ENCODE results near the gene TEX13B. TPM values are rescaled to one million over a fixed set of nuclear protein-coding genes. Genes with fewer than 3 reads are reported as not detected.
A peak's percentile ranks its signal among the peaks of the same experiment; 100 is the strongest.

Gene TEX13B
- total RNA-seq, 2 donors from 2014 or later = not detected

- Histone ChIP-seq H3K4me1 (no peaks in the 10 kb centered on the region), H3K4me3 (no peak overlapping the region), H3K36me3 (no peaks in the 10 kb centered on the region), H3K27me3 (no peaks in the 10 kb centered on the region), H3K27ac (no peak overlapping the region), H3K9me3 (no peaks in the 10 kb centered on the region)
- TF ChIP-seq CTCF (IDR thresholded peaks at IDR 0.05) = no peak
- DNase-seq (ENCODE audit: low spot score) = no peak
These were observed 40.4 kb upstream of the TEX13B start for GRCh38 chrX:108022491-108023089.

GRCh38 chrX:108020631-108021030 is 38.5 kb upstream of the TEX13B start:
- Histone ChIP-seq H3K4me1 (no peaks in the 10 kb centered on the region), H3K36me3 (no peaks in the 10 kb centered on the region), H3K4me3 (no peak overlapping the region), H3K9me3 (no peaks in the 10 kb centered on the region), H3K27me3 (no peaks in the 10 kb centered on the region), H3K27ac (no peak overlapping the region)
- peak; percentile 17 to 52 for TF ChIP-seq CTCF (IDR thresholded peaks at IDR 0.05)
- no peak for DNase-seq (ENCODE audit: low spot score)

GRCh38 chrX:108019382-108019875 is 37.3 kb upstream of the TEX13B start:
- DNase-seq (ENCODE audit: low spot score) = no peak
- no peaks in the 10 kb centered on the region for H3K27me3 ChIP-seq
- H3K9me3 ChIP-seq = peaks cover 0 to under 1% of the 10 kb centered on the region in 2 donors
- H3K36me3 ChIP-seq = no peaks in the 10 kb centered on the region
- H3K4me1 ChIP-seq = no peaks in the 10 kb centered on the region
- no peak overlapping the region for H3K27ac ChIP-seq
- no peak for TF ChIP-seq CTCF (IDR thresholded peaks at IDR 0.05)
- no peak overlapping the region for H3K4me3 ChIP-seq

- Histone ChIP-seq H3K27ac (no peak overlapping the region), H3K27me3 (no peaks in the 10 kb centered on the region), H3K4me1 (no peaks in the 10 kb centered on the region), H3K4me3 (no peak overlapping the region), H3K36me3 (no peaks in the 10 kb centered on the region), H3K9me3 (peaks cover 0 to 5% of the 10 kb centered on the region in 2 donors)
- no peak for DNase-seq (ENCODE audit: low spot score)
- TF ChIP-seq CTCF (IDR thresholded peaks at IDR 0.05) = no peak
These were observed 36.6 kb upstream of the TEX13B start for GRCh38 chrX:108018656-108019381.

DNA sequence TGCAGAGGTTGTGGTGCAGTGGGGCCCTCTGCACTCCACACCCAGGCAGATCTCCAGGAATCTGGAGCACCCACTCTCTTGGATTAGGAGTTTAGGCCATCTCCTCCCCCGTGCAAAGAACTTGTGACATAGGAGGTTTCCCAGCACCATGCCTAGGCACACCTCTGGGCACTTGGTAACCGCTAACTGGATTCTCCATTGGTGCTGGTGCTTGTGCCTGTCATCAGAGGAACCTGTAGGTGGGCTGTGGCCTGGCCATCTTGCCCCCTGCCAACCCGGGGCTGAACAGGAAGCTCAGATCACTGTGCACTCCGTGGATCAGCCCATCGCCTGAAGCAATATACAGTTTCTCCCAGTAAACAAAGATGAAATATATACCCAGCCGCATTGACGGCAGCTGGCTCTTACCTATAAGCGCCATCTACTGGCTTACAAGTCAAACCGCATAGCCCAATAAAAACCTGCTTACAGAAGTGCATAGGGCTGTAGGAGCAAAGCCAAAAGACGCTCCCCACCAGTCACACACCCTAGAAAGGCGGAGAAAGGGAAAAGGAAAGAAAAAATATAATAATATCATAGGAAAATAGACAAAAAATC is 19.1 kb upstream of the TEX13B start:
- DNase-seq (ENCODE audit: low spot score) = no peak
- no peaks in the 10 kb centered on the region for H3K36me3 ChIP-seq
- H3K9me3 ChIP-seq = peaks cover 0 to 4% of the 10 kb centered on the region in 2 donors
- no peaks in the 10 kb centered on the region for H3K4me1 ChIP-seq
- no peaks in the 10 kb centered on the region for H3K27me3 ChIP-seq
- no peak overlapping the region for H3K4me3 ChIP-seq
- TF ChIP-seq CTCF (IDR thresholded peaks at IDR 0.05) = peak in 1 of 2 donors; percentile 40
- H3K27ac ChIP-seq = no peak overlapping the region

Measured in right atrium auricular region (tissue), 2 donors.